ENCODE measurements around the gene STARD3. TPM values are rescaled to one million over a fixed set of nuclear protein-coding genes. Genes with fewer than 3 reads are reported as not detected.

STARD3 gene
- total and polyA plus RNA-seq, 9 of the 15 experiments (the other 6 are each of a cell fraction or from before 2014, with no cell fraction given), result 0.63 to 87.0 (median 46.0) TPM

GRCh38 chr17:39679521-39680192, 42.7 kb downstream of the STARD3 start:
- TF ChIP-seq ZNF449 (CRISPR knock-in tag; IDR thresholded peaks at IDR 0.05), result 0 out of 2 replicates have a peak, but pooled peaks have one; percentile 33
- TF ChIP-seq GABPA (tag; conservative IDR thresholded peaks at IDR 0.05; ENCODE audit: low read depth), result peak; percentile 48; the same call in 1 of the 2 replicates
- TF ChIP-seq ZBTB9 (CRISPR knock-in tag; IDR thresholded peaks at IDR 0.05), result 0 out of 2 replicates have a peak, but pooled peaks have one; percentile 32
- no peak for TF ChIP-seq ZBTB49 (CRISPR knock-in tag; IDR thresholded peaks at IDR 0.05; ENCODE audit: borderline replicate concordance)
- 0 out of 4 replicates have a peak, but pooled peaks of 1 of the 2 experiments have one; percentile 19 for TF ChIP-seq MAZ (CRISPR knock-in tag; conservative IDR thresholded peaks at IDR 0.05 in 1 of 2, IDR thresholded peaks at IDR 0.05 in 1 of 2)
- no peak for TF ChIP-seq MYNN (IDR thresholded peaks at IDR 0.05)
- TF ChIP-seq MYNN (CRISPR knock-in tag; IDR thresholded peaks at IDR 0.05), result no peak
- peaks cover 34 to 52% of the 10 kb centered on the region in 2 experiments; a peak in 4 of 5 replicates for H3K4me1 ChIP-seq (replicated peaks in 1 of 2; ENCODE audit: control insufficient read depth in 2 of 2, insufficient read depth in 2 of 2, low read length in 2 of 2)
- H3K36me3 ChIP-seq (ENCODE audit: control insufficient read depth, insufficient read depth, low read length), result peaks cover 5% of the 10 kb centered on the region; the same call in 2 of the 3 replicates
- H3K4me2 ChIP-seq (ENCODE audit: insufficient read depth, low read length), result no peak overlapping the region
- no peaks in the 10 kb centered on the region for H3K27me3 ChIP-seq (ENCODE audit: control insufficient read depth in 2 of 2, insufficient read depth in 2 of 2, low read length in 2 of 2)
- H3K9me1 ChIP-seq (ENCODE audit: control insufficient read depth, insufficient read depth, low read length), result no peaks in the 10 kb centered on the region
- ATAC-seq (no peak), DNase-seq (ENCODE audit: extremely low read depth in 1 of 4, low spot score in 3 of 4) (no peak), FAIRE-seq (no peak)
- no peaks in the 10 kb centered on the region for H4K20me1 ChIP-seq (replicated peaks; ENCODE audit: control insufficient read depth, insufficient read depth, low read length)
- no TSS peak for BruUV-seq (replicated peaks)
- H2AFZ ChIP-seq (ENCODE audit: low read depth, low read length), result peak overlapping the region; percentile 51; the same call in 1 of the 2 replicates
- POLR2A ChIA-PET, result interaction anchor here (1.0 to 2.8 kb wide), 3 partner anchors 8 to 78 kb away, joined by 3 to 16 read pairs (median 16); partner anchors contain the start of genes PGAP3 and PNMT
- H3K79me2 ChIP-seq (ENCODE audit: control insufficient read depth, insufficient read depth, low read length), result no peaks in the 10 kb centered on the region
- H3K9me3 ChIP-seq (replicated peaks; ENCODE audit: control insufficient read depth, insufficient read depth, low read depth, low read length), result no peaks in the 10 kb centered on the region
- H3K4me3 ChIP-seq, result no peak overlapping the region
- CTCF ChIA-PET (ENCODE audit: low intra/inter-chr PET ratio), result no interaction called here
- in situ Hi-C loops (cut with MboI) (no loop called here), intact Hi-C loops (cut with micrococcal nuclease) (no loop called here)
- 69% methylated on average over 12 of the region's 12 CpGs for WGBS (ENCODE audit: insufficient coverage, low coverage, missing lambda C conversion rate)
- peak overlapping the region in 1 of 2 experiments; percentile 76; a peak in 1 of 4 replicates for H3K9ac ChIP-seq (ENCODE audit: insufficient read depth in 1 of 2, low read depth in 2 of 2, low read length in 2 of 2)
- H3K27ac ChIP-seq (ENCODE audit: extremely low read depth, low read depth, low read length), result no peak overlapping the region
